GM19351 (cell line): Measurements from ENCODE around the gene MSH2.
"Not testable (repeated sequence)": the region's sequence is repeated elsewhere in the genome, so short reads cannot be mapped to it uniquely, and the experiment has no call there.

Source experiments
- ATAC-seq: cut with Tn5 transposase; IDR thresholded peaks from one replicate; pipeline ENCODE4 v1.9.1; 2021; ENCODE audit warnings: mild to moderate bottlenecking, moderate library complexity; ENCODE audit not compliant: unreplicated experiment

MSH2 gene

GRCh38 chr2:47406649-47407330 lies 3.8 kb downstream of the MSH2 start:
- ATAC-seq: not testable (repeated sequence)

- not testable (repeated sequence) for ATAC-seq
These were observed 5.0 kb downstream of the MSH2 start for GRCh38 chr2:47407976-47408375.

- no peak for ATAC-seq
These were observed 11.9 kb downstream of the MSH2 start for GRCh38 chr2:47414682-47415458.

GRCh38 chr2:47420214-47420613 lies 17.3 kb downstream of the MSH2 start:
- ATAC-seq: no peak

GRCh38 chr2:47420683-47421082 lies 17.7 kb downstream of the MSH2 start:
- not testable (repeated sequence) for ATAC-seq

GRCh38 chr2:47422016-47422415 lies 19.1 kb downstream of the MSH2 start:
- no peak for ATAC-seq

- no peak for ATAC-seq
These were observed 19.6 kb downstream of the MSH2 start for GRCh38 chr2:47422560-47422959.

- no peak for ATAC-seq
These were observed 23.8 kb downstream of the MSH2 start for GRCh38 chr2:47426786-47427185.

- ATAC-seq: no peak
These were observed 26.8 kb downstream of the MSH2 start for GRCh38 chr2:47429795-47430194.

- not testable (repeated sequence) for ATAC-seq
These were observed 30.1 kb downstream of the MSH2 start for GRCh38 chr2:47433006-47433405.

GRCh38 chr2:47433445-47433844 lies 30.5 kb downstream of the MSH2 start:
- not testable (repeated sequence) for ATAC-seq

- no peak for ATAC-seq
These were observed 34.3 kb downstream of the MSH2 start for GRCh38 chr2:47437287-47437686.

GRCh38 chr2:47438106-47438505 lies 35.1 kb downstream of the MSH2 start:
- no peak for ATAC-seq

GRCh38 chr2:47438783-47439182 lies 35.8 kb downstream of the MSH2 start:
- no peak for ATAC-seq

GRCh38 chr2:47451790-47452189 lies 48.8 kb downstream of the MSH2 start:
- ATAC-seq: no peak

GRCh38 chr2:47452761-47453160 lies 49.8 kb downstream of the MSH2 start:
- no peak for ATAC-seq

GRCh38 chr2:47454818-47455217 lies 51.9 kb downstream of the MSH2 start:
- ATAC-seq: not testable (repeated sequence)

GRCh38 chr2:47455411-47455810 lies 52.5 kb downstream of the MSH2 start:
- no peak for ATAC-seq

GRCh38 chr2:47456851-47457250 lies 53.9 kb downstream of the MSH2 start:
- no peak for ATAC-seq

- no peak for ATAC-seq
These were observed 54.3 kb downstream of the MSH2 start for GRCh38 chr2:47457268-47457667.

GRCh38 chr2:47459021-47459420 lies 56.1 kb downstream of the MSH2 start:
- no peak for ATAC-seq

- ATAC-seq: no peak
These were observed 57.8 kb downstream of the MSH2 start for GRCh38 chr2:47460766-47461165.
